Heart left ventricle (tissue), 13 donors: ENCODE measurements around the gene USP35.

ENCODE experiments used
- POLR2A ChIP-seq, 2 donors: fragments of 450-650 bp; IDR thresholded peaks; one replicate each; pipeline ENCODE4 v1.6.1; 2017; ENCODE audit warnings: antibody characterized with exemption in 2 of 2, mild to moderate bottlenecking in 2 of 2, moderate library complexity in 2 of 2
- TF ChIP-seq, protein P1 (sequence below), 12 donors: fragments of 200-600 bp; sonication (generic) in 4 of 12; IDR thresholded peaks; one replicate each; pipeline versions ENCODE4 v1.5.0 to v1.8.0; 2018 to 2022; ENCODE audit warnings: antibody characterized with exemption in 12 of 12, mild to moderate bottlenecking in 5 of 12
- donor health status: ischemic (EF 13 %, LVEDD 7.1; RV severe dilation, severe dysfunction).
- donor health status: DM: no; HTN: yes; CAD: no.
- donor health status: DM: no; HTN: no; CAD: no.
- donor health status: ischemic (EF 25% LVEDD 6.9; RV normal size, moderate dysfunction).
- donor health status: ischemic (EF 25% LVEDD 5.7; RV mildly dilated, moderate dysfunction).
- donor health status: ischemic (EF 35%, LVEDD 5.7; RV mildly dilated, moderate dysfunction).
- donor health status: nonischemic (EF 11% LVEDD 7.7; RV severe dilation, severe dysfunction).
- donor health status: DM: yes; HTN: yes; CAD: no.
- donor health status: PGD.
- donor health status: ischemic (EF 29% LVEDD 5.4; RV normal size, mild dysfunction).
- donor health status: nonischemic (EF 23%, LVEDD 6.1; RV moderate dilation, normal function).

GRCh38 chr11:78170874-78171549 lies 17.7 kb upstream of the USP35 start:
- TF ChIP-seq, protein P1, sequence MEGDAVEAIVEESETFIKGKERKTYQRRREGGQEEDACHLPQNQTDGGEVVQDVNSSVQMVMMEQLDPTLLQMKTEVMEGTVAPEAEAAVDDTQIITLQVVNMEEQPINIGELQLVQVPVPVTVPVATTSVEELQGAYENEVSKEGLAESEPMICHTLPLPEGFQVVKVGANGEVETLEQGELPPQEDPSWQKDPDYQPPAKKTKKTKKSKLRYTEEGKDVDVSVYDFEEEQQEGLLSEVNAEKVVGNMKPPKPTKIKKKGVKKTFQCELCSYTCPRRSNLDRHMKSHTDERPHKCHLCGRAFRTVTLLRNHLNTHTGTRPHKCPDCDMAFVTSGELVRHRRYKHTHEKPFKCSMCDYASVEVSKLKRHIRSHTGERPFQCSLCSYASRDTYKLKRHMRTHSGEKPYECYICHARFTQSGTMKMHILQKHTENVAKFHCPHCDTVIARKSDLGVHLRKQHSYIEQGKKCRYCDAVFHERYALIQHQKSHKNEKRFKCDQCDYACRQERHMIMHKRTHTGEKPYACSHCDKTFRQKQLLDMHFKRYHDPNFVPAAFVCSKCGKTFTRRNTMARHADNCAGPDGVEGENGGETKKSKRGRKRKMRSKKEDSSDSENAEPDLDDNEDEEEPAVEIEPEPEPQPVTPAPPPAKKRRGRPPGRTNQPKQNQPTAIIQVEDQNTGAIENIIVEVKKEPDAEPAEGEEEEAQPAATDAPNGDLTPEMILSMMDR (IDR thresholded peaks at IDR 0.05): no peak
- no peak for TF ChIP-seq POLR2A (IDR thresholded peaks at IDR 0.05)
